Cardiac septum (tissue), 1 donor: ENCODE data around the gene PRR18. TPM values are rescaled to one million over a fixed set of nuclear protein-coding genes. Genes with fewer than 3 reads are reported as not detected.
"Not testable (repeated sequence)": the region's sequence is repeated elsewhere in the genome, so short reads cannot be mapped to it uniquely, and the experiment has no call there.

ENCODE experiments used
- DNase-seq: peaks from one replicate; pipeline ENCODE4 v3.0.0-alpha.2; 2020; ENCODE audit warnings: low spot score
- intact Hi-C: fragments of 100-400 bp; cut with DNase I; formaldehyde crosslinking; loops from one replicate; pipeline ENCODE4 v1.14.0; 2022
- long read RNA-seq: library from polyadenylated mRNA; unstranded; transcript quantifications from one replicate; pipeline ENCODE4 v2.0.0, GENCODE V29; 2021
- total RNA-seq: library from RNA; stranded (reverse); fragmentation: NEBNext Ultra II Directional; extraction: Animal tissue kit (Norgen Biotek cat#: 25700); gene quantifications from one replicate; pipeline ENCODE4 v1.2.1, GENCODE V29; 2021
- donor health status: DM: no; HTN: no; CAD: no.

The PRR18 gene, protein sequence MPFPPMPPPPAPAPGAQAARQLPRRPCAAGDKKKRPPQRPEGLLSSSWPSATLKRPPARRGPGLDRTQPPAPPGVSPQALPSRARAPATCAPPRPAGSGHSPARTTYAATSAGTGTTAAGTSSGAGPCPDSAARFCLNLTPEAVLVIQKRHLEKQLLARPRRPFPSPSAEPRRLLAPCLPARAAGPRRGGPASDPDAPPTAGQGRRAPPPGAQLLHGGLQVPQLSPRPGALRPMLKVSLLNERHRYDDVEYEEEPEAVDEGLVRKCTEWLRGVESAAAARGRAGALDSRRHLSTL
- 0.13 TPM for total RNA-seq
- long read RNA-seq: 0 reads

DNA sequence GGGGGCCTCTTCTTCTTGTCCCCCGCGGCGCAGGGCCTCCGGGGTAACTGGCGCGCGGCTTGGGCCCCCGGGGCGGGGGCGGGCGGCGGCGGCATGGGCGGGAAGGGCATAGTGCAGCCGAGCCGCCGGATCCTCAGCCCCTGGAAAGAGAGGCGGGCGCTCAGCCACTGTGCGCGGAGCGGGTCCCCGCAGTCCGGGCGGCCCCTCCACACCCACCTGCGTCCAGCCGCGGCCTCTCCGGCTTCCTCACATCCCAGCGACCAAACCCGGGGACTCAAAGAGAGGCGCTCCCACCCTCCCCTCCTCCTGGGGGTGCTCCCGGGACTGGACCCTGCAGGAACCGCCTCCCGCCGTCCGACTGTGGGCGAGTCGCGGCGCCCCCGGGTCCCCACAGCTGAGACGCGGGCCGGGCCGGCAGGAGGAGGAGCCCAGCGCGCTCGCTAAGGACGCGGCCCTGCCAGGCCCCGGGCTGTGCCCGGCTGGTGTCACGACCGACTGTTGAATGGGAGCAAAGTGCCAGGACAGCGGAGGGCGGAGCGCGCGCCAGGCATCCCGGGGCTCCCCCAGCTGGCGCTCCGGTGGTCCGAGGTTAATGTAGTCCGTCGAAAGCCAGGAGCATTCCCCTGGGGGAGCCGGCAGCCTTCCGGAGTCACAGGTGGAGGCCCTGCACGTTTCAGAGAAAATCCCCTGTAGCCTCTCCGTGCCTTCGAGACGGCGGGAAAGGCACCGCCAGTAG is at the start of gene PRR18:
PRR18 (minus strand) TSS at position 360 of the 736 bp plus-strand sequence; CDS start at position 110, 250 bp downstream.
- intact Hi-C loops: no loop called here
- no peak for DNase-seq

DNA sequence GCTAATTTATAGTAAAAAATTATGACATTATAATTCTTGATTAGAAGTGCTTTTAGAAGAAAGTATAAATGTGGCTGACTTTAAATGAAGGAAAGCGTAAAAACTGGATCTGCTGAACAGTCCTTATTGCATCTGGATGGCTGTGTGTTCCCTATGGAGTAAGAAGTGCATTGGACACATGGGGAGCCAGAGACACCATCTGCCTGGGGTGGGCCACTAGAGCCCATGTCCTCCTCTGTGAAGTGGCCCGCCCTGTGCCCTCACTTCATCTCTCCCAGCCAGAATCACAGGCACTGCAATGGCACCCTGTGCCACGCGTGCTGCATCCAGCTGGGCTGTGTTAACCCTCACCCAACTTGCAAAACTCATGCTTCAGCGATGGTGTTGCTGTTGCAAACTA is 47.4 kb upstream of the PRR18 start:
- no peak for DNase-seq
- intact Hi-C loops: no loop called here

DNA sequence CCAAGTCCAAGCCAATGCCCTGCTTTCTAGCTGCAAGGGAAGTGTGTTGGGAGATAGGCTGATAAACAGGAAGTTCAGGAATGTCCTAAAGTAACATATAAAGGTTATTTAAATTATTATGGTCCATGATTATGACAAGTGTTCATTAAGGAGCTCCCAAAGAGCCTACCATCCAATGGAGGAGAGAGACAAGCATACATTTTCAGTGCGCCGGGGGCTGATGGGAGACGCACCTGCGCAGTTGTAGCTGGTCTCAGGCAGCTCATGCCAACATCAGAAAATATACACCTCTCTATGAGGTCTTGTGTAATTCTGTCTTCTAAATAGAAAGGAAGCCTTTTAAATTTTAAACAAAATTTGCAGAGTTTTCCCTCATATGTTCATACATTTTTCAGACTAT is 46.8 kb upstream of the PRR18 start:
- no peak for DNase-seq
- intact Hi-C loops: no loop called here

DNA sequence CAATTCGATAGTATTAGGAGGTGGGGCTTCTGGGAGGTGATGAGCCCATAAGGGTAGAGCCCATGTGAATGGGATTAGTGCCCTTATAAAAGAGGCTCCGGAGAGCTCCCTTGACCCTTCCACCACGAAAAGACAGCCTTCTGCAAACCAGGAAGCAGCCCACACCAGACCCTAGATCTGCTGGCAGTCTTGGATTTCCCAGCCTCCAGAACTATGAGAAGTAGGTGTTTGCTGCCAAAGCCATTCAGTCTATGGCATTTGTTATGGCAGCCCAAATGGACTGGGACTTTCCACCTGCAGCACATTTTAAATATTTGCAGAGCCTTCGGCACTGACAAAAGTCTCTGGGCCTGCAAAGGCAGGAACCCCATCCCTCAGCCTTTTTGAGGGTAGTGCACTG is 46.0 kb upstream of the PRR18 start:
- DNase-seq: no peak
- intact Hi-C loops: no loop called here

DNA sequence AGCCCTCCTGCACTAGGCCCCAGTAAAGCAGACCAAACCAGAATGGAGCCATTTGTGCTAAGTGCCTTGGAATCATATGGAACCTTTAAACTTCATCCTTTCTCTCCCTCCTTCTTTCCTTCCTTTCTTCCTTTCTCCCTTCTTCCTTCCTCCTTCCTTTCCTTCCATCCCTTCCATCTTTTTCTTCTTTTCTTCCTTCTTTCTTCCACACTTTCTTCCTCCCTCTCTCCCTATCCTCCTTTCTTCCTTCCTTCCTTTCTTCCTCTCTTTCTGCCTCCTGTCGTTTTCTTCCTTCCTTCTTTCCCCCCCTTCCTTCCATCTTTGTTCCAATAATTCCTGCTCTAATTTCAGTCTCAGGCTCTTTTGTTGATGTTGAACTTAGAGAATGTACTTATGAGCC is 45.3 kb upstream of the PRR18 start:
- DNase-seq: no peak
- intact Hi-C loops: no loop called here

DNA sequence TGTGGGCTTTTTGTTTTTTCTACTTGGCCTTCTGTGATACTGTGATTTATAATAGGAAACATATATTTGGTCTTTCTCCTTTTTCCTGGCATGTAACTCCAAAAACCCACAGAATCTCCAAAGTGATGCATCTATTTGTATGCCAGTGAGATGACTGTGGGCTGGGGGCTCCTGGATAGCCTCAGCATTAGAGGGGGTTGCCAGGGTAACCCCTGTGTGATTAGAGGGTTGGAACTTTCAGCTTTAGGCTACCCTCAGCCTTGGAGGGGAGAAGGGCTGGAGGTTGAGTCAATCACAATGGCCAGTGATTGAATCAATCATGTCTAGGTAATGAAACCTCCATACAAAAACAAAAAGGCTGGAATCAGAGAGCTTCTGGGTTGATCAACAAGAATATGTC is 44.7 kb upstream of the PRR18 start:
- intact Hi-C loops: no loop called here
- DNase-seq: no peak

DNA sequence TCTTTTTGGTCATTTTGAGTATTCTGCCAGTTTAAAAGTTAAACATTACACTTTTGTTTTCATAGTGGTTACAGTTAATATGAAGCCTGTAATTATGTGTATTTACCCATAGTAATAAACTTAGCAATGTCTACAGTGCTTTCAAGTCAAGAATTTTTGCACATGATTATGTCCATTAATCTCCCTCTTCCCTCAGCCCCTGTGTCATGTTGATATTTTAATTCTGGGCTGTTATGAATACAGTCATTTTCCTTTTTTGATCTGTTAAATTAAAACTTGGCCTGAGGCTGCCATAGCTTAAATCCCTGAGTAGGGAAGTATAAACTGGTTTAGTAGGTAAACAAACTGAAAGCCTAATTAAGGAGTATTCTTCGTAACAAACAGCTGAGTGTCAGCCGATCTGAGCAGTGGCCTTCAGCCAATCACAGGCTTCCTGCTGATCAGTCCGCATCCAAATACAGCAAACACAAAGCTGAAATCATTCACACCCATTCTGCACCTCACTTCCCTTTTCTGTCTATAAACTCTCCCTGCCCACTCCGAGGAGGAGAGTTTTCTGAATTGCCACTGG is 43.6 kb upstream of the PRR18 start:
- DNase-seq: no peak
- intact Hi-C loops: no loop called here

DNA sequence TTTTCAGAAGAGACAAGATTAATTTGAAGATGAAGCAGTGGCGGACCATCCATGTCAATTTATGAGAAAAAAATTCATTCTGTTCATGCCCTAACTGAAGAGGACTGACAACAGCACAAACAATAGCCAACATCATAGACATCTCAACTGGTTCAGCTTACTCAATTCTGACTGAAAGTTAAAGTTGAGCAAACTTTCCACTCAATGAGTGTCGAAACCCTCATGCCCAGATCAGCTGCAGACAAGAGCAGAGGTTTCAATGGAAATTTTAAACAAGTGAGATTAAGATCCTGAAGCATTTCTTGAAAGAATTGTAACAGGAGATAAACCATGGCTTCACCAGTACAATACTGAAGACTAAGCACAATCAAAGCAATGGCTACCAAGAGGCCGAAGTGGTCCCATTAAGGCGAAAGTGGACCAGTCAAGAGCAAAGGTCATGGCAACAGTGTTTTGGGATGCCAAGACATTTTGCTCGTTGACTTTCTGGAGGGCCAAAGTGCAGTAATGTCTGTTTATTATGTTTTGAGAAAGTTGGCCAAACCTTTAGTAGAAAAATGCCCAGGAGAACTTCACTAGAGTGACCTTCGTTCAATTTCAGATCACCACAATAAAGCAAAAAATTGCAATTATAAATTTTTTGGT is 40.2 kb upstream of the PRR18 start:
- no peak for DNase-seq
- intact Hi-C loops: no loop called here

DNA sequence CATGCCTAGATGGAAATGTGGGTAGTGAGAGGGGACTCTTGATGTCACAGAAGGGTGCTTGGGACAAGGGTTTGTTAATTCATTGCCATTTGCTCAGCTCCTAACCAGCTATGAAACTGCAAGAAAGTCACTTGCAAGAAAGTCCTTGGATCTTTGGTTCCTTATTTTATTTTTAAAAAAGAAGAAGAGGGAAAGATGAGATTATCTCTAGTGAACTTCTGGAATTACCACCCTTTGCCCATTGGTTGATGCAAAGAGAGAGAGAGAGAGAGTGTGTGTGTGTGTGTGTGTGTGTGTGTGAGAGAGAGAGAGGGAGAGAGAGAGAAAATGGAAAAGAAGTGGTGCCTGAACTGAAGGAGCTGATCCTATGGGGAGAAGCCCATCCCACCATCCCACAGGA is 38.8 kb upstream of the PRR18 start:
- intact Hi-C loops: no loop called here

DNA sequence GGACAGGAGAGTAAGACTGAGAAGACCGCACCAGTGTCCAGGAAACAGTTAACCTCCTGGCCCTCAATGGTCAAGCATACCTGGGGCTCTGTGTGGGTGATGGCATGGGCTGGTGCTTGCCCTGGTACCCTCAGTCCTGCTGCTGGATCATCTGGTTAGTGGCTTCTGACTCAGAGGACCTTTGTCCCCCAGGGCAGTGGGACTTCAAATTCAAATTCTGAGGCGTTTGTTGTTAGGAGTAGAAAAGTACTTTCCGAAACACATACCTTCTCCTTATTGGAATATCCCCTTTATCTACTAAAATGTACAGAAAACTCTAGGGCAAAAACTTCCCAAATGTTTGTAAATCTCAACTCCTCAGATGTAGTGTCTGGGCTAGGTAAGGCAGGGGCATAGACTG is 38.3 kb upstream of the PRR18 start:
- intact Hi-C loops: no loop called here
- no peak for DNase-seq

More for the DNA sequence above, 38.8 kb upstream of the PRR18 start:
- DNase-seq: no peak

DNA sequence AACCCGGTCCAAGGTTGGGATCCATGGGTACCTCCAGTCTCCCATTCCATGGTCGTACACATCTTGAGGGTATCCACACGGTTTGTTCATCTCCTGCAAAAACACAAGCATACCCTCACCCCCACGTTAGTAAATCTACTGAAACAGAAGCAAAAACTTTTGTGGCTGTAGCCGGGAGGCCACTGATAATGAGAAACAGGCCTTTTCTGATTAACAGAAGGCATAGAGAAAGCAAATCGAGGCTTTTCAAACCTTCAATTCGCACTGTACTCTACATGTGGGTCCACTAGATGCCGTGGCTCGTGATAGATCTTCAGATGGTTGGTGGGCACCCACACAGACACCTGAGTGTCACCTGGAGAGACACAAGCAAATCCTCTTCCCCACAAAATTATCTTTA is 37.5 kb upstream of the PRR18 start:
- intact Hi-C loops, DNase-seq: not testable (repeated sequence)

DNA sequence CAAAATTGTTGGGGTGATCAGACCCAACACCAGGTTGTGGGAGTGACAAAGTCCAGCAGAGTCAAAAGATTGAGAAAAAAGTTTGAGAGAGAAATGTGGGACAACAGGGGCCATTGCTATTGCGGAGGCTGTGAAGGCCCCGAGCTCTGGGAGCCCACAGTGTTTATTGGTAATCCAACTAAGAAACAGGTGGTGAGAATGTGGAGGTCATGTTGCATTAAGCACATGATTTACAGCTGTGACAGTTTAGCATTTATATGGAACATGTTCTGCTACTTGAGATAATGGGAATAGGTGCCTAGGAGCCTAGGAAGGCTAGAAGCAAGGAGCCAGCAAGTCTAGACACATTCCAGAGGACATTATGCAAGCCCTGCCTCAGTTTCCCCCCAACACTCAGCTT is 36.7 kb upstream of the PRR18 start:
- DNase-seq, intact Hi-C loops: not testable (repeated sequence)

DNA sequence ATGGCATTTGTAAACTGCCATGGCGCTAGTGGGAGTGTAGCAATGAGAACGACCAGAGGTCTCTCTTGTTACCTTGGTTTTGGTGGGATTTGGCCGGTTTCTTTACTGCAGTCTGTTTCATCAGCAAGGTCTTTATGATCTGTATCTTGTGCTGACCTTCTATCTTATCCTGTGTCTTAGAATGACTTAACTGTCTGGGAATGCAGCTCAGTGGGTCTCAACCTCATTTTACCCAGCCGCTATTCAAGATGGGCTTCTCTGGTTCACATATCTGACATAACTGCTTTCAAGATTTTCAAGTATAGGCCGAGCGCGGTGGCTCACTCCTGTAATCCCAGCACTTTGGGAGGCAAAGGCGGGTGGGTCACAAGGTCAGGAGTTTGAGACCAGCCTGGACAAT is 36.0 kb upstream of the PRR18 start:
- intact Hi-C loops: no loop called here
- DNase-seq: no peak

DNA sequence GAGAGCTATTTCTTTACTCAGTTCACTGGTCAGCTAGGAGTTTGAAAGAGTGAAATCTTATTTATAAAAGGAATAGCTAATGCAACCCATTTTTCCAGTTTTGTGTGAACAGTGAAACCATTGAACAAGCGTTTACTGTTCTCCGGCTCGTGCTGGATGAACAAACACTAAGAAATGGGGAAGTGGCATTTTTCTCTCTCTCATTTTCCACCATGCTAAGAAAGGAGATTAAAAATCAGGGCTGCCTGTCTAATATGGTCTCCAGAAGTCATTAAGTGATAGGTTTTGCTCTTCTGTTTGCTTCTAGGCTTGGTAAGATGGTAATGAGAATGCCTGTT is 34.9 kb upstream of the PRR18 start:
- no peak for DNase-seq
- intact Hi-C loops: loop anchor here (2.0 kb wide), 1 partner anchor 40 kb away; the partner anchor contains the start of gene MPC1

DNA sequence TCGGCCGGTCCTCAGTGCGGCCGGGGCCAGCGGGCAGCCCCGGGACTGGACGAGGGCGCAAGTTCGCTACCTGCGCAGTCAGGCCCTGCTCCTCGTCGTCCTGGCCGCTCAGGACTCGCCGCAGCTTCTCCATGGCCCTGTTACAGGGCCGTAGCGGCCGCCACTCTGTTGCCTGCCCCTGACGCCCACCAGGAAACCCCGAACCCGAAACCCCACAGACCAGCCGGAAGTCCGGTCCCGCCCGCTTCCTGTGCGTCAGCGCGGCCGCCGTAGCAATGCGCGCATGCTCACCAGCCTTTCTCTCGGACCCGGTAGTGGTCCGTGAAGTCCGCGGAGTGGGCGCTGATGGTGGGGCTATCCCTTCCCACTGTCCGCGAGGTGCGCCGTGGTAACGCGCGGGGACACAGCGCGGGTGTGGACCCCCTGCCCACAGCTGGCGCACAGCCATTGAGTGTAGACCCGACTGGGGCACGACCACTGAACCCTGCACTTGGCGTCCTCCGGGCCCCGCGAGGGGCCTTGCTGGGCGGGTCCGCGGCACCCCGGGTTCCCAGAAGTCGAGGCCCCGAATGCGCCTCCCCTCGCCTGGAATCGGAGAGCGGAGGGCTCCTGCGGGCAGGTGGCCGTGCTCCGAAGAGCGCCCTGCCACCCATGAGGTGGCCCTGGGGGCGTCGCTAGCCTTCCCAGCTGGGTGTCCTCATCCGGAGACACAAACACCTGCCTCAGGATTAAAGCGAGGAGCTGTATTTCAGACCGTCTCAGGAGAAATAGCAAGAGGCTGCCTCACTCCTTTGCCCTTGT is 34.4 kb upstream of the PRR18 start, which contains the start of gene SFT2D1:
SFT2D1 (minus strand) TSS at position 197 of the 801 bp plus-strand sequence; CDS start at position 133, 64 bp downstream.
- intact Hi-C loops: loop anchor here (2.0 kb wide), 1 partner anchor 40 kb away; the partner anchor contains the start of gene MPC1
- peak; percentile 95 for DNase-seq

DNA sequence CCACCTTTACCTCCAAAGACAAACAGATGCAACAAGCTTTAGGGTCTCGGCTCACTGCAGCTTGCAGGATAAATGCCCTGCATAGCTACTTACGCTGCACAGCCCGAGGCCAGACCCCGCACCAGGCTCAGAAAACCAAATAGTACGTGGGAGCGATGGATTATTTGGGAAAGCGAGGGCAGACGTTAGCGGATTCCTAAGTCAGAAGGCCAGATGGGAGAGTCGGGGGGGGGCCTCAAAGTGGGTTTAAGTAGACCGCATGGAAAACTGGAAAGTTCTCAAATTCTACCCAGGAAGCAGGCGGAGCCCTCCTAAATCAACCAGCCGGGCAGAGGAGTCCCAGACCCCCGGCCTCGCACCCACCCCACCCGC is 33.8 kb upstream of the PRR18 start:
- no peak for DNase-seq
- intact Hi-C loops: loop anchor here (2.0 kb wide), 1 partner anchor 41 kb away; the partner anchor contains the start of gene MPC1

DNA sequence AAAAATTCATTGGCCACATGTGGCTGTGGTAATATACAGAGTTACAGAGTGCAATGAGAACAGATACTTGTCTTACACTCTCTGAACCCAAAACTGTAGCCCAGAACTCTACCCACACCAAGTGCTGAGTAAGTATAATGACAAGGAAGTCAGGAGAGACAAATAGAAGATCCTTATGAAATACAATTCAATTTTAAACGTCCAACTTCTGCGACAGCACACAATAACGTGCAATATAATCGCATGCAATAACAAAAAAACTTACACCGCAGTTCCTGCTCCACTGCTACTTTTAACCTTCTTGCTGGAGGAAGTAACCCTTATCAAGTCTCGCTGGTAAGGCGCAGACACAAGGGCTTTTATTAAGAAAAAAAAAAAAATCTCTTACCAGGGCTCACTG is 33.3 kb upstream of the PRR18 start:
- intact Hi-C loops: no loop called here
- no peak for DNase-seq

DNA sequence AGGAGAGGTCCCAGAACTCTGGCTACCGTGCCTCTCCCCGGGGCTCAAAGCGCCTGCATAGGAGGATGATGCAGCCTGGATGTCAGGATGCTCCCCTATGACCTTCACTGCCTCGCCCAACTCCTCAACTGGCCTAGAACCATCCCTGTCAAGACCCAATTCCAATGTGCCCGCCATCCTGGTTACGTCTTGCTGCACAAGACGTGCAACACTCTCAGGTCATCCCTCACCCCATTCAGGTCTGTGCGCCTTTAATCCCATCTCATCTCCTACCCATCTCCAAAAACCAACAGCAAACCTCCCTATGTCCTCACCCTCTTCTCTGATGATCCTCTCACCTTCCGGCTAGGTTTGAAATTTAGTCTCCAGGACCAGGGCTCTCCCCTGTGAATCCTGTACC is 30.7 kb upstream of the PRR18 start:
- no peak for DNase-seq
- intact Hi-C loops: no loop called here

DNA sequence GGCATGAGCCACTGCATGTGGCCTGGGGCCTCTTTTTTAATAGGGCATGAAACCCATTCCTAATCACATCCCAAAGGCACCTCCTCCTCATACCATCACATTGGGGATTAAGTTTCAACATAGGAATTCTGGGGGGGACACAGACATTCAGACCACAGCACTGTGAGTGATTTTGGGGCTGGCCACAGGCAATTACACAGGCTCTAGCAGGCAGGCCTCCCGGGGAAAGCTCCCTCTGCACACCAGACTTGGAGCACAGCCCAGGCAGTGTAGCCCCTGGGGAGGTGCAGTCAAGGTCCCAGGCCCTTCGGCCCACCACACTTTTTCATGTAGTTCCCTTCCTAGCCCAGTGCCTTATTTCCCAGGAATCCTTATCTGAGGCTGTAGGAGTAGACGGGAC is 28.7 kb upstream of the PRR18 start:
- no peak for DNase-seq
- intact Hi-C loops: no loop called here
